NCI-H2196 (cell line): ENCODE data around the gene GLRX2.

Experiments used
- DNase-seq: peaks from one replicate; lab custom pipeline; 2025; ENCODE audit not compliant: unreplicated experiment; lab: John Stamatoyannopoulos, UW

Gene GLRX2

GRCh38 chr1:193113258-193113991 lies 8.2 kb upstream of the GLRX2 start:
- no peak for DNase-seq

- no peak for DNase-seq
Measured at GRCh38 chr1:193111641-193112090, 6.5 kb upstream of the GLRX2 start.

- DNase-seq: no peak
Measured at GRCh38 chr1:193110864-193111263, 5.7 kb upstream of the GLRX2 start.

- DNase-seq: no peak
Measured at GRCh38 chr1:193110246-193110645, 5.0 kb upstream of the GLRX2 start.

GRCh38 chr1:193109619-193110018 lies 4.4 kb upstream of the GLRX2 start:
- no peak for DNase-seq

- DNase-seq: no peak
Measured at GRCh38 chr1:193108471-193108870, 3.3 kb upstream of the GLRX2 start.

GRCh38 chr1:193105821-193106177 lies 585 bp upstream of the GLRX2 start:
- DNase-seq: no peak

- no peak for DNase-seq
Measured at GRCh38 chr1:193104502-193104906, 710 bp downstream of the GLRX2 start.

- no peak for DNase-seq
Measured at GRCh38 chr1:193103759-193104501, 1.3 kb downstream of the GLRX2 start.

GRCh38 chr1:193102662-193103061 lies 2.6 kb downstream of the GLRX2 start:
- no peak for DNase-seq

GRCh38 chr1:193094112-193094511 lies 11.1 kb downstream of the GLRX2 start:
- DNase-seq: no peak

GRCh38 chr1:193090865-193091264 lies 14.3 kb downstream of the GLRX2 start:
- no peak for DNase-seq

- DNase-seq: no peak
Measured at GRCh38 chr1:193087893-193088292, 17.3 kb downstream of the GLRX2 start.

GRCh38 chr1:193086342-193086741 lies 18.9 kb downstream of the GLRX2 start:
- DNase-seq: no peak

GRCh38 chr1:193085263-193085662 lies 20.0 kb downstream of the GLRX2 start:
- DNase-seq: no peak

GRCh38 chr1:193083365-193084088 lies 21.7 kb downstream of the GLRX2 start:
- DNase-seq: no peak

GRCh38 chr1:193079187-193079586 lies 26.0 kb downstream of the GLRX2 start:
- no peak for DNase-seq

GRCh38 chr1:193077991-193078390 lies 27.2 kb downstream of the GLRX2 start:
- no peak for DNase-seq

- no peak for DNase-seq
Measured at GRCh38 chr1:193070942-193071341, 34.3 kb downstream of the GLRX2 start.

GRCh38 chr1:193070386-193070753 lies 34.8 kb downstream of the GLRX2 start:
- no peak for DNase-seq

- DNase-seq: no peak
Measured at GRCh38 chr1:193069748-193070385, 35.3 kb downstream of the GLRX2 start.
